Lung (tissue), 12 donors: ENCODE measurements around the gene COG5. TPM values are rescaled to one million over a fixed set of nuclear protein-coding genes. Genes with fewer than 3 reads are reported as not detected.

Experiments
- ATAC-seq: fragments of 200-7000 bp; cut with Tn5 transposase; one replicate; pipeline ENCODE4 v1.9.1; 2020; ENCODE audit warnings: moderate number of reproducible peaks; ENCODE audit not compliant: insufficient read depth, low FRiP score
- DNase-seq, 3 donors: peaks; one replicate each; pipeline ENCODE4 v3.0.0-alpha.2; 2013 to 2017
- H3K27ac ChIP-seq, 2 donors: one replicate each; pipeline ENCODE4 v1.5.1; 2013; ENCODE audit warnings: mild to moderate bottlenecking in 2 of 2, moderate library complexity in 2 of 2, control low read depth in 1 of 2, inconsistent platforms in 1 of 2, low read depth in 1 of 2, low read length in 1 of 2
- H3K27me3 ChIP-seq, 3 donors: one replicate each; pipeline ENCODE4 v1.5.1; 2013; ENCODE audit warnings: low read length in 2 of 3; ENCODE audit not compliant: control insufficient read depth in 3 of 3, insufficient read depth in 3 of 3
- H3K36me3 ChIP-seq, 4 donors: one replicate each; pipeline ENCODE4 v1.5.1; 2013; ENCODE audit warnings: low read length in 4 of 4, mild to moderate bottlenecking in 1 of 4, moderate library complexity in 1 of 4; ENCODE audit not compliant: control insufficient read depth in 4 of 4, insufficient read depth in 4 of 4
- H3K4me1 ChIP-seq, 5 donors: one replicate each; pipeline ENCODE4 v1.5.1; 2013; ENCODE audit warnings: low read length in 5 of 5, mild to moderate bottlenecking in 2 of 5, moderate library complexity in 1 of 5; ENCODE audit not compliant: control insufficient read depth in 5 of 5, insufficient read depth in 5 of 5
- H3K4me3 ChIP-seq: one replicate; pipeline ENCODE4 v1.5.1; 2013; ENCODE audit warnings: mild to moderate bottlenecking, control low read depth, moderate library complexity
- H3K9ac ChIP-seq, 2 donors: one replicate each; pipeline ENCODE4 v1.5.1; 2013; ENCODE audit warnings: low read length in 2 of 2, control low read depth in 1 of 2; ENCODE audit not compliant: insufficient read depth in 1 of 2
- H3K9me3 ChIP-seq, 4 donors: one replicate each; pipeline ENCODE4 v1.5.1; 2013; ENCODE audit warnings: low read length in 3 of 4, mild to moderate bottlenecking in 1 of 4, moderate library complexity in 1 of 4; ENCODE audit not compliant: control insufficient read depth in 4 of 4, insufficient read depth in 3 of 4
- WGBS, 2 donors: extraction: QIAGEN DNeasy Blood & Tissue Kit; methylation state at CpG; one replicate each; pipeline ENCODE4 v1.1.7; 2013; 5-methylcytosine and 5-hydroxymethylcytosine counted together
- polyA plus RNA-seq, 2 donors: library from polyadenylated mRNA; stranded (reverse); fragments of 200-250 nt; gene quantifications; one replicate each; pipeline ENCODE4 v1.2.1, GENCODE V29; 2013
- total RNA-seq, 2 donors: library from RNA; depleted of rRNA in 1 of 2; stranded (reverse); fragments of >200 nt in 1 of 2; gene quantifications; one replicate each; pipeline ENCODE4 v1.2.1, GENCODE V29; 2014 to 2021
- TF ChIP-seq, protein P1 (sequence below): IDR thresholded peaks from 2 replicates; pipeline ENCODE4 v1.5.1; 2012; ENCODE audit warnings: mild to moderate bottlenecking; ENCODE audit errors: control extremely low read depth, extremely low read depth
- donor health status: control.
- donor health status: control.
- donor health status: Bipolar disorder and iron deficiency.
- donor health status: healthy.
- donor health status: DM: yes; HTN: yes; CAD: no.

Gene COG5
- total and polyA plus RNA-seq, 4 donors = 5.6 to 101 (median 27.2) TPM

DNA sequence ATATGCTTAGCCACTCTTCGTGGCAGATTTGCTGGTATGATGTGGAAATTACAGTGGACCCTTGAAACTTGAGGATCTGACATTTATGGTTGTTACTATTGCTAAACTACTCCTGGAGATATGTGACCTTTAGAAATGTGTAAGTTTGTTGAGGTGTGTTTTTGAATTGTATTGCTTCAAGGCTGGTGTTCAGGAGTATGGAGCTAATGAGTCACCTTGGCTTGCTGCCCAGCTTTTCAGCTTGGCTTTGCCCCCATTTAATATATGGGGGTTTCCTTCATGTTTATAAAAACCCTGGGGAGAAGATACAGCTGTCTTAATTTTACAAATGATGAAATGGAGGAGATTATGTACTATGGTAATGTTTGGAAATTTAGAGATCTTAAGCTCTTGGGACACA, 383.3 kb downstream of the COG5 start:
- H3K27ac ChIP-seq = peak overlapping the region in 1 of 2 donors; percentile 33
- peak; percentile 58 for ATAC-seq
- TF ChIP-seq, protein P1, sequence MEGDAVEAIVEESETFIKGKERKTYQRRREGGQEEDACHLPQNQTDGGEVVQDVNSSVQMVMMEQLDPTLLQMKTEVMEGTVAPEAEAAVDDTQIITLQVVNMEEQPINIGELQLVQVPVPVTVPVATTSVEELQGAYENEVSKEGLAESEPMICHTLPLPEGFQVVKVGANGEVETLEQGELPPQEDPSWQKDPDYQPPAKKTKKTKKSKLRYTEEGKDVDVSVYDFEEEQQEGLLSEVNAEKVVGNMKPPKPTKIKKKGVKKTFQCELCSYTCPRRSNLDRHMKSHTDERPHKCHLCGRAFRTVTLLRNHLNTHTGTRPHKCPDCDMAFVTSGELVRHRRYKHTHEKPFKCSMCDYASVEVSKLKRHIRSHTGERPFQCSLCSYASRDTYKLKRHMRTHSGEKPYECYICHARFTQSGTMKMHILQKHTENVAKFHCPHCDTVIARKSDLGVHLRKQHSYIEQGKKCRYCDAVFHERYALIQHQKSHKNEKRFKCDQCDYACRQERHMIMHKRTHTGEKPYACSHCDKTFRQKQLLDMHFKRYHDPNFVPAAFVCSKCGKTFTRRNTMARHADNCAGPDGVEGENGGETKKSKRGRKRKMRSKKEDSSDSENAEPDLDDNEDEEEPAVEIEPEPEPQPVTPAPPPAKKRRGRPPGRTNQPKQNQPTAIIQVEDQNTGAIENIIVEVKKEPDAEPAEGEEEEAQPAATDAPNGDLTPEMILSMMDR = no peak
- H3K36me3 ChIP-seq = peaks cover 5 to 24% (median 7%) of the 10 kb centered on the region in 4 donors
- H3K9me3 ChIP-seq = no peaks in the 10 kb centered on the region
- H3K9ac ChIP-seq = no peak overlapping the region
- H3K27me3 ChIP-seq = no peaks in the 10 kb centered on the region
- WGBS, 2 donors = 31 to 40% methylated on average over 1 of the region's 1 CpG
- H3K4me1 ChIP-seq = peaks cover 0 to 21% (median 0%) of the 10 kb centered on the region in 5 donors
- H3K4me3 ChIP-seq = no peak overlapping the region
- peak; percentile 30 to 58 (median 53) for DNase-seq

DNA sequence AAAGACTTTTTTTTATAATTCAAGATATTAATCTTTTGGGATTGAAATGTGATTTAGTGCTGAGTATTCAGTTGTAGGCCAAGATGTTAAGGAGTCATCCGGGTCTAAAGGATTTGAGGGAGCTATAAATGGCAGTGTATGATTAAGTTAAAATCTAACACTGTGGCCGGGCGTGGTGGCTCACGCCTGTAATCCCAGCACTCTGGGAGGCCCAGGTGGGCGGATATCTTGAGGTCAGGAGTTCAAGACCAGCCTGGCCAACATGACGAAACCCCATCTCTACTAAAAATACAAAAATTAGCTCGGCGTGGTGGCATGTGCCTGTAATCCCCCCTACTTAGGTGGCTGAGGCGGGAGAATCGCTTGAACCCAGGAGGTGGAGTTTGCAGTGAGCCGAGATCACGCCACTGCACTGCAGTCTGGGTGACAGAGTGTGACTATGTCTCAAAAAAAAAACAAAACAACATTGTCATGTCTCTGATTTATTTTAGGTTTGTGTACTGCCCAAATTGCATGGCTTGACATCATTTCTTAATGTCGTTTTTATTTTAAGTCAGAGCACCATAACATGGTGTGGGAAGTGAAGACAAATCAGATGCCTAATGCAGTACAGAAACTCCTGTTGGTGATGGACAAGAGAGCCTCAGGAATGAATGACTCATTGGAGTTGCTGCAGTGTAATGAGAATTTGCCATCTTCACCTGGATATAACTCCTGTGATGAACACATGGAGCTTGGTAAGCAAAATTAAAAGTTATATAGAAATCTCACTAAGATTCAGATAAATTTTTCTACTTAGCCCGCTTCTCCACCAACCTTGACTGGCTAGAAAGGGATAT, 384.2 kb downstream of the COG5 start:
- peak overlapping the region in 1 of 2 donors; percentile 33 for H3K27ac ChIP-seq
- peaks cover 0 to 21% (median 0%) of the 10 kb centered on the region in 5 donors for H3K4me1 ChIP-seq
- H3K9ac ChIP-seq = no peak overlapping the region
- no peaks in the 10 kb centered on the region for H3K9me3 ChIP-seq
- no peak for ATAC-seq
- H3K27me3 ChIP-seq = no peaks in the 10 kb centered on the region
- peaks cover 5 to 22% (median 5%) of the 10 kb centered on the region in 4 donors for H3K36me3 ChIP-seq
- WGBS, 2 donors = 87 to 92% methylated on average over 14 of the region's 14 CpGs
- no peak for DNase-seq
- H3K4me3 ChIP-seq = no peak overlapping the region
- TF ChIP-seq, protein P1 = no peak

DNA sequence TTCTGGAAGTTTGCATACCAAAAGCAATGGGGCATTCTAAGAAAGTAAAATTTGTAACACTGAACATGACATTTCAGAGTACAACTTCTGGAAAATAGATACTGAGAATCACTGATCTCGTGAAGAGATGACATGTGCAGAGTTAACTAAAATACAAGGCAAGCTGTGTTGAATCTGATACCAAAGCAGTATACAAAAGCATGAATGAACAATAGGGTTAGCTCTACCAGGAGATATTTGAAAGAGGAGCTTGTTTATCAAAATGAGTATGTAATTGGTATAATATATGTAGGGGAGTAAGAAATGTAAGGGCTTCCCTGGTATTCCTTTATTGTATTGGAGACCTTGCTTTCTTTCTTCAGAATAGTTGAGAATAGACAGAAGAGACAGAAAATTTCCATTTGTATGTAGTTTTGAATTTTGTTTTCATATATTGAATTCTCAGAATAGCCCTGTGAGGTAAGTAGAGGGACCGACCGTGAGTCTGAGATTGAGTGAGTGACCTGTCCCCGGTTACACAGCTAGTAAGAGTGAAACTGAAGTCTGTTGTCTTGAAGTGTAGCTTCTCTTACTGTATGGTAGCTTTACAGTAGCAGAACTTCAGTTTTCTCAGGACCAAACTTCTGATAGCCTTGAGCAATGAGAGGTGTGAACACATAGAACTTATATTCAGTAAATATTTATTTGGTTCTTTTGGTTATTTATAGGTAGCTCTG, 389.9 kb downstream of the COG5 start:
- no peak overlapping the region for H3K9ac ChIP-seq

More for the DNA sequence above, 389.9 kb downstream of the COG5 start:
- Histone ChIP-seq H3K4me3 (no peak overlapping the region), H3K9me3 (no peaks in the 10 kb centered on the region), H3K36me3 (peaks cover 0 to 4% (median 3%) of the 10 kb centered on the region in 4 donors), H3K27ac (no peak overlapping the region), H3K27me3 (no peaks in the 10 kb centered on the region), H3K4me1 (peaks cover 0 to 15% (median 3%) of the 10 kb centered on the region in 5 donors)
- DNase-seq (no peak), ATAC-seq (no peak)
- TF ChIP-seq, protein P1 = no peak
- WGBS, 2 donors = 55 to 67% methylated on average over 4 of the region's 4 CpGs
